Stimulated activated CD8-positive, alpha-beta memory T cell treated with anti-CD3 and anti-CD28 coated beads, Interleukin-15, amount 100 ng/mL, for 48 hours (primary cell): Measurements from ENCODE around the gene ITPR3.

ENCODE experiments used
- DNase-seq, 2 donors: peaks; one replicate each; pipeline ENCODE4 v3.0.0-alpha.2; 2020; ENCODE audit warnings: low read depth in 2 of 2

The ITPR3 gene

DNA sequence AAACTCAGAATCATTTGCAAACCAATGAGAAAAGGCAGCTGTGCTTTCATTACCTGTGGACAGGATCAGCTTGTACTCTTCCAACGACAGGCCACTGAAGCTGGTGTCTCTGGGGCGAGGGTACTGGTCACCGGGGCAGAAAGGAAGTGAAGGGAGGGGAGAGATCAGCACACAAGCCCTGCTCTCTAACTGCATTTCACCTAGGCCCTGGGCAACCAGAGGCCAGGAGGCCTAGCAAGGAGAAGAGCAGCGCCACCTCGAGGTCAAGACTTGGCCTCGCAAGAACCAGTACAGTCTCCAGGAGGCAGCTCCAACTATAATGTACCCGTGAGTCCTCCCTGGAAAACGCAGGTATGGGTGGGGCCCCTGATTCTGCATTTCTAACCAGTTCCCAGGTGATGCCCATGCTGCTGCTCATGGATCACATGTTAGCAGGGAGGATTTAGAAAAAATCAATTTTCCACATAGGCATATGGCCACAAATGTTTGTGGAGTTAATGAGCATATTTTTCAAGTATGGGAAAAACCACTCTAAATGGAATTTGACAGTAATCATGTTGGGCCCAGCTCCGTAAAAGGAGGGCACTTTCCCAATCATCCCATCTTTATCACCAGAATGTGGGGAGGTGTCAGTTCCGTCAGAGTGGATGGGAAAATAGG is 79.4 kb downstream of the ITPR3 start:
- peak; percentile 37 to 56 for DNase-seq

DNA sequence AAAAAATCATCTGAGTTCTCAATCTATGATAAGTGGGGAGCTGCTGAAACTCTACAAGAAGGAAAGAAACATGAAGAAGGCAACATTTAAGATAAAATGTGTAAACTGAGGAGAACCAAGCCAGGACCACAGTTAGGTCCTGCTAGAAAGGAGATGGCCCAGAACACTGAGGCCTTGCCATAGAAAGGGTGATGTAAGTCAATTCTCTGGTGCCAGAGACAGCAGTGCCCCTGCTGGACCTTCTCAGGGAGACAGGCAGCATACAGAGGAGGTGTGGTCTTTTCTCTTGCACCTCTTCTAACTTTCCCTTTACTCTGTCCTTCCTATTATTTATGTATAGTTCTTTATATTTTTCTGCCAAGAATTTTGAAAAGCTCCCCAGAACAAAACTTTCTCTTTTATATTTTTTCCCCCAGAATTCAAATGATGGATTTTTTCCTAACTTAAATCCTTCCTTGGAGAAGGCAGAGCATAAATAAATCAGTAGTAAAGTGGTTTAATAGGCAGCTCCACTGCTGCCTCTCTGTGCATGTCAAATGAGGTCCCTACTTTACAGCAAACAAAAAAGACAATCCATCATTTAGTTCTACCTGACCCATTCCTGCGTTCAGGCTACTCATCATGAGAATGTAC is 81.3 kb downstream of the ITPR3 start:
- no peak for DNase-seq

DNA sequence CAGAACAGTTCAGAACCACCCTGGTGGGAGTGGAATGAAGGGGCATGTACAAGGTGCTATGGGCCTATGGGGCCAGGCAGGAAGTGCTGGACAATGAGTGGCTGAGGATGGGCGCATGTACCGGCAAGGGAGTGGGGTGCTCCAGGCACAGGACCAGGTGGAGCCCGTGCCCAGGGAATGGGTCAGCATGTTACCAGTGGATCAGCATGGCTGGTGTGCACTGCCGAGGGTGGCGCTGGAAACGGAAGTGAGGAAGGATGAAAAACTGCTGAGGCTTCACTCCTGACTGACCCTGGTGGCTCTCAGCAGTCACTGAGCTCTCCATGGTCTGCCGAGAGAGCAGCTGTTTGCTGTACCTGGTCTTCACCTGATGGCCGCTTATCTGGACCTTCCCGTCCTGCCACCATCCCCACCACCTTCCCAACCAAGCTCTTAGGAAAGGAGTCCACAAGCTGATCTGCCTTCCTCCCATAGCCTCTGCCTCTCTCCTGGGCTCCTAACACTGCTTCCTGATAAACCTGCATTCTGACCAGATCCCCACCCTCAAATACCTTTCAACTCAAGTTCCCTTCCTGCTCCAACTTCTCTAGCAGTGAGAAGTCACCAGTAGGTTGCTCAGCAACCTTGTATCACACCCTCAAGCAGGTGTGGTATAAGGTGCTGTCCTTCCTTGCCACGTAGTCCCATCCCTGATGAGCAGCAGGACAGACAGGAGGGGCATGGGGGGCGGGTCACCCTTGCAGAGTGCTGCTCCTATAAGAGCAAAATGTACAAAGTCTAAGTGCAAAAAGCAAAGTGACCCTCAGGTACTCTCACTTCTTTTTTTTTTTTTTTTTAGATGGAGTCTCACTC is 83.3 kb downstream of the ITPR3 start:
- no peak for DNase-seq

DNA sequence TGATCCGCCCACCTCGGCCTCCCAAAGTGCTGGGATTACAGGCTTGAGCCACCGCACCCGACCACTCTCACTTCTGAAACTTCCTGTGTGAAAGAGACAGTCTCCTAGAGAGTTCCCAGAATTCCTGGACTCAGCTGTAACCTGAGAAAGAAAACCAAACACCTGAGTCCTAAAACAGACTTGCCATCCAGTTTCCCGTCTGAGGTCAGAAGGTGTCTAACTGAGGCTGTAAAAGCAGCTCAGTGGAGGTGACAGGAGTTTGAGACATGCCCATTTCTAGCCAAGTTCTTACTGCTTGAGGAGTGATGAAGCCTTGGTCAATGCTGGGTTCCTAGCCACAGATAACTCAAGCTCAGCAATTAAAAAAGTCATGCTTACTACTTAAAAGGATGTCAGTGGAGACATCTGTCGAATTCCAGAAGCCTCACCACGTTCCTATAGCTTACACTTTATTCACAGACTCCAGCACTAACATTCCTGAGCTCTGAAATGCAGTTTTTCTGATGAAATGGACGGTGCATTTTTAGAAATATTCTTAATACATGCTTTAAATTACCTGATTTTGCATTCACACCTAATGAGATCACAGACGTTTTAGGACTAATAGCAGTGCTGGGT is 84.3 kb downstream of the ITPR3 start:
- no peak for DNase-seq

DNA sequence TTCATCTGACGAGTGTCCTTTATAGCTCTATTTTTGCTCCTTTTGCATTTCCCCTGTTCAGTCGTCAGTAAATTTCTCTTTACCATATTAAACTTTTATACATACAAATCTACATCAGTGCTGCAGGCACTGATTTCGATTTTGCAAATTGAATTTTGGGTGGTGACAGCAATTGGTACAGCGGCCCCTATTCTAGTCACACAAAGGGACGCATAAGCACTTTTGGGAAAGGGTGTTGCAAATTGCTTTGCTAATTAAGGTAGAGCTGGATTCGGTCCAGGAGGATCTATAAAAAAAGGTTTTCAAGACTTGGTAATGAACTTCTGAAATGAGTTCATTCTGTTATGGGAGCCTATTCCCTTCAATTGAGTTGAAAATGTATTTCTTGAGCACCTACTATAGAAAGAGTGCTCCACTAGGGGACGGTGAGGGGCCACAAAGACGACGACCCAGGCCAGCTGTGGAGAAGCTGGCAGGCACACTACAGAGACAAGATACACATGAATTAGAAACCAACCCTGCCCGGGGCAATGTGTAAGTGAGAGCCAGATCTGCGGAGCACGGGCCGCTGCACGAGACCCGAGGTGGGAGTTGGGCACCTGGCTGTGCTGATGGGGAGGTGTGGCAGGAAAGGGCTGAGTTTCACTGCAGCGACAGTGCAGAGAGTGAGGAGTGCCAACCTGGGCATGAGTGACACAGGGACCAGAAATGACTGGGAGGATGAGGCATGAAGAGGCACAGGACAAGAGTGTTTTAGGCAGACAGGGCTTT is 85.0 kb downstream of the ITPR3 start:
- no peak for DNase-seq

DNA sequence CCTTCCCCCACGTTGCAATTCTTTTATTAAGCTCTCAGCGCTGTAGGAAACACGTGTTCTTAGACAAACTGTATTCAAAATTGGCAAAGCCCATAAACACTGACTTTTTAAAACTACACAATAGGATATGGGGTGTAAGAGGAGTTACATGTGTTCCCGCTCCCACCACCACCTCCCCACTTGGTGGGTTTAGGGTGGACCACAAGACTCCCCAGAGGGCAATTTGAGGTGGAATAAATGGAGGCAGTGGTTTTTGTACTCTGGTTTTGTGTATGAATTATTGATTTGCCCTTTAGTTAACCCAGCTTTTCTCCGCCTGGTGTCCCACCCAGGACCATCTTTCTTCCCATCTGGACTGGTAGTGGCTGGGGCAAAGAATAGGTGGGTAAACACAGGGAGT is 86.6 kb downstream of the ITPR3 start:
- no peak for DNase-seq

DNA sequence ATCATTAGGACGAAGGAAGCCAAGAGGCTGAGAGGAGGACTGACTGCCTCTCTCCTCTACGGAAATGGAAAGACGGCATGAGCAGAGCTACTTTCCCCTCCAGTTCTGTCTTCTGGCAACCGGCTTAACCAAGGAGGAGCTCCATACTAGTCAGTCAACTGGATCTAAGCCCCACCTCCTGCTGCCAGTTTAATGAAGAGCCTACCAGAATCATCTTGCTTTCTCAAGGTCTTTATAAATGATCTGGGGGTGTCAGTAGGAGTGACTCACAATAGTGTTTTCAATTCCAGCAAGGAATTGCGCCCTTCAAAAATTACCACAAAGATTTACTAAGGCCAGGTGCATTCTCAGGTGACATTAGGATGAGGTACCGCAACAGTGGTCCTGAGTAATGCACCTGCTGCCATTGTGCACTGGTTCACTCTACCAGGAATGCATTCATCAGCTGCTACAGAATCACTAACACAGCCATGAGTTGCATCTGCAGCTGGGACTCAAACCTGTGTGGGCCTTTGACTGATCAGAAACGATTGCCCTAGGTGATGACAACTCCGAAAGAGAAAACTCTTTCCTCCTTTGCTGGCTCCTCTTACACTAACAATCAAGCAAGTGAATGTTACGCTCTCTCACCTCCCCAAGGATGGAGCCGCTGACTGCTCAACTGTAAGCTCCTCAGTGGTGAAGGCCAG is 87.5 kb downstream of the ITPR3 start:
- DNase-seq, result no peak

DNA sequence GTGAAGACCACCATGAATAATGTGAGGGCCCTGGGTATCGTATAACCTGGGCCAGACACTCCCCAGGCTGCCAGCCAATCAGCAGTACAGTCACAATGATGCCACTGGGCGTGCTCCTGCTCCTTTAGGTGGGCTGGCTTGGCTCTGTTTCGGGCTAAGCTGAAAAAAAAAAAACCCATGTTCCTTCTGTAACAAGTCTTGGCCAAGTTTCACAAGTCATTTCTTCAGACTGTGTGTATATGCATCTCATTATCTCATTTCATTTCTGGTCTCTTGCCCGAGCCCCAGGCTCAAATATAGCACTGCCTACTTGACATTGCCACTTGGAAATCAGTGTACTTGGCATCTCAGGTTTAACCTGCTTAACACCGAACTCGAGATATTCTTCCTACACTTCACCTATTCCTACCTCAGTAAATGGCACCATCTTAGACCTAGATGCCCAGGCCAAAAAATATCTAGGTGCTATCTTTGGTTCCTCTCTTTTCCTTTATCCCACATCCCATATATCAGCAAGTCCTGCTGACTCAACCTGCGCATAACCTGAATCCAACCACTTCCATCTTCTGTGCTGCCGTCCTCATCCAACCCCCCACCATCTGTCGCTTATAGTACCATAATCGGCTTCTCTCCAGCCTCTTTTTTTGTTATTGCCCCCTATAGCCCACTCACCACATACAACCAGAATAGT is 88.6 kb downstream of the ITPR3 start:
- no peak for DNase-seq

DNA sequence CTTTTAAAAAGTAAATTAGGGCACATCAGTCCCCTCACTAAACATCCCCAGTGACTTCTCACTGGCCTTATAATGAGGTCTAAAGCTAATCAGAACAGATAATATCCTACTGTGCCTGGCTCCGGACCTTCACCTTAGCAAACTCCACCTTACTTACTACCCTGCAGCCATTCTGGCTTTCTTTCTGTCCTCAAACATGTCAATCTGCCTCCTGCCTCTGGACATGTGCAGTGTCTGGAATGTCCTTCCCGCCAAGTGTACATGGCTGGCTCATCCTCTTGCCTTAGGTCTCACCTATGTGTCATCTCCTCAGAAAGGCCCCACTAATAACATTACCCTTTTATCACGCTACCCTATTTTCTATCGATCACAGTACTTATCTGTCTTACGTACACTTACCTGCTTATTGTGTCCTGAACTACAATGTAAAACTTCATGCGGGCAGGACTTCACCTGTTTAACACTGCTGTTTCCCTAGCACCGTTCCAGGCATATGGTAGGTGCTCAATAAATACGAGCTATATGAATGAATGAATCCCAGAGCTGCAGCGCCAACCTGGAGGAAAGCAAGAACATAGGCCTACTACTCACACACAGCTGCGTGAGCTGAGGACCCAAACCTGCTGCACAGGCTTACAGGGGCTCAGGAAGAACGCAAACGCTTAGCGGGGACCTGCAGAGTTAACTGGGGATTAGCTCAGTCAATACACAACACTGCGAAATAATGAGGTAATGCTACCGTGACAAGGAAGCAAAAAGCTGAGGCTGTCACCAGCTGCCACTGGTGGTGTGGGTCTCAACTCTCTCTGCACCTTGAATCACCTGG is 89.4 kb downstream of the ITPR3 start:
- no peak for DNase-seq

DNA sequence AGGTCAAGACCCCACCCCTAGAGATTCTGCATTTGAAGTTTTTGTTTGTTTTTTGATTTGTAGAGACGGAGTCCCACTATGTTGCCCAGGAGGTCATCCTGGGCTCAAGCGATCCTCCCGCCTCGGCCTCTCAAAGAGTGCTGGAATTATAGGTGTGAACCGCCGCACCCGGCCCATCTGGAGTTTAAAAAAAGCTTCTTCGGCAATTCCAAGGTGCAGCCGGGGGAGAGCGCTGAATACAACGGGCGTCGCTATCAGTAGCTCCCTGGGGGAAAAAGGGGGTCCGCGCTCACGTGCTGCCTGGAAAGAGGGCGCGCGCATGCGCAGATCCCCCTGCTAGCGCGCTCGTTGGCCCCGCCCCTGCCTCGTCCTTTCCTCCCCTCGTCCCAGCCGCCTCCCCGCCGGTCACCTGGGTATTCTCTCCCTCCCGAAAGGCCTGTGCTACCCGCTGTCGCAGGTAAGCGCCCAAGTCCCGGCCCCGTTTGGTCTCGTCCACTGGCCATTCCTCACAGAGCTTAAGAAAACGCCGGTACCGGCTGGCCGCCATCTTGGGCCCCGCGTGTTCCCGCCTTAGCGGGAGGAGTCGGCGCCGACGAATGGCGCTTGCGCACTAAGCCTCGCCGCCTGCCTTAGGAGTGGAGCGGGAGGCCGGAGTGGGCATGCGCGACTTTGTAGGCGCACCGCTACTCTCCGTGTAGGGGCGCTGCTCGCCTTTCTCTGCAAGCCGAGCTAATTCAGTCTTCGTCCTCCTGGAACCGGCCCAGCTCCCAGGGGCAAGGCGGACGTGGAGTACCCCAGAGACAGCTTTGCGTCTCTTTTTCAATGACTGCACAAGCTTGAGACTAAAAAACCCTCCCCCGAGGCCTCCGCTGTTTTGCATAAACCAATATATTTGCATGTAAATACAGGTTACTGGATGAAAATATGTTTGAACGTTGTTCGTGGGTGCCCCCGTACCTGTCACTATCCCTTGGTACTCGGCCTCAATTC is 90.3 kb downstream of the ITPR3 start, which contains the start of gene UQCC2:
TSS of gene UQCC2 (minus strand) at position 561 of the 990 bp plus-strand sequence. CDS start at position 547, 14 bp downstream.
- DNase-seq, result peak; percentile 95

DNA sequence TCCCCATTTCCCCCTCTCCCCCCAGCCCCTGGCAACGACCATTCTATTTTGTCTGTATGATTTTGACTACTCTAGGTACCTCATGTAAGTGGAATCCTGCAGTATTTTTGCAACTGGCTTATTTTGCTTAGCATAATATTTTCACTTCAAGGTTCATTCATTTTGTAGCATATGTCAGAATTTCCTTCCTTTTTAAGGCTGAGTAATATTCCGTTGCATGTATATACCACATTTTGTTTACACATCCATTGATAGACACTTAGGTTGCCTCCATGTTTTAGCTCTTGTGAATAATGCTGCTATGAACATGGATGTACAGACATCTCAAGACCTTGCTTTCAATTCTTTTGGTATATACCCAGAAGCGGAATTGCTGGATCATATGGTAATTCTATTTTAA is 91.8 kb downstream of the ITPR3 start:
- DNase-seq, result no peak

DNA sequence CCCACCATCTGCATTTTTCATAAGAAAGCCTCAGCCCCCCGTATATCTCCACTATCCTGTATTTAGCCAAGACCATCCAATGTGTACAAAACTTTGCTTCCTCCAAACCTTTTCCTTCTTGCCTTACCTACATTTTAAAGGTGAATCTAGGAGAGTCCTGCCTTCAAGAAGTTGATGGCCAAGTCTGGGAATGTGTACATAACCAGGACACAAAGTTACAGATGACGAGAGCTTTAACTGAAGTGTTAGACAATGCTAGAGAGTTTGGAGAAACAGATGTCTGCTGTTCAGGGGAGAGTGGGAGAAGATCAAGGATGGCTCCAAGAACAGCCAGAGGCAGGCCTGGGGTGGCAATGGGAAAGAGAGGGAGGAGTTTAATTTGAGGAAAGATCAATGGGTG is 92.7 kb downstream of the ITPR3 start:
- no peak for DNase-seq

DNA sequence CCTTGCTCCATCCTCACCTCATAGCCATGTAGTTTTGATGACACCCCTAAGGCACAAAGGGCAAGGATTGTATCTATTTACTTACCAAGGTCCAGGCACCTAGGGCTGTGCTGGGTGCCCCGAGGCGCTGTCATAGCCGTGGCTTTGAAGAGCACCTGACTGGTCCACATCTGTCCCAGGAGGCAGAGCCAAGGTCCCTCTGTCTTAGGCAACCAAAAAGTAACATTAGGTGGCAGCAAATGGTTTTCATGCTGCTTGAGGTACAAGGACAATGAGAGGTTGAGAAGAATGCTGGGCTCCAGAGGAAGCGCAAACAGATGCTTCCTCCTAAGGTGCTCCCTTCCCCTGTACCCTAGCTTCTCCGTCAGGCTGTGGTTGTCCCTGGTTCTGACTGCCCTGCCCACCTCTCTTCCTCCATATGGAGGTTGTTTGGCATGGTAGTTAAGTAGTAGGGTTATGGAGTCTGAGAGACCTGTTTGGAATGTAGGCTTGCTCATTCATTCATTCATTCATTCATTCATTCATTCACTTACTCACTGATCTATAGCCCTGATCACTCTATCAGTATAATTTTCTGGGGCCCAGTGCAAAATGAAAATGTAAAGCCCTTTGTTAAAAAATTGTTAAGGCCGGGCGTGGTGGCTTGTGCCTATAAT is 93.4 kb downstream of the ITPR3 start:
- no peak for DNase-seq

DNA sequence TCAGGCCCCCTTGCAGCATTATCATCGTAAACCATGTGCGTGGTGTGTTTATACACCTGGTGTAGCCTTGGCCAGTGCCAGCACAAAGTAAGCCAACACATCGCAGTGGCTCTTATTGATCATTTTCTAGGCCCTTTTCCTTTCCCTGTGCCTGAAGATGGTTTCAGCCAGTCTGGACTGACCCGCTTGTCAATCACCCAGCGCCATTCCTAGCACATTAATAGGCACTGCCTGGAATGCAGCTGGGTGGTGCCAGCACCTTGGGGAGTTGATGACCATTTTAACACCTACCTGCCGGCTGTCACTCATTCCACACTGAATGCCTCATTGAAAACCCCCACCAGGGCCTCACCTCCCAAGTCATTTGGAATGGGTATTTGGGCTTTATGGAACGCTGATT is 95.3 kb downstream of the ITPR3 start:
- no peak for DNase-seq

DNA sequence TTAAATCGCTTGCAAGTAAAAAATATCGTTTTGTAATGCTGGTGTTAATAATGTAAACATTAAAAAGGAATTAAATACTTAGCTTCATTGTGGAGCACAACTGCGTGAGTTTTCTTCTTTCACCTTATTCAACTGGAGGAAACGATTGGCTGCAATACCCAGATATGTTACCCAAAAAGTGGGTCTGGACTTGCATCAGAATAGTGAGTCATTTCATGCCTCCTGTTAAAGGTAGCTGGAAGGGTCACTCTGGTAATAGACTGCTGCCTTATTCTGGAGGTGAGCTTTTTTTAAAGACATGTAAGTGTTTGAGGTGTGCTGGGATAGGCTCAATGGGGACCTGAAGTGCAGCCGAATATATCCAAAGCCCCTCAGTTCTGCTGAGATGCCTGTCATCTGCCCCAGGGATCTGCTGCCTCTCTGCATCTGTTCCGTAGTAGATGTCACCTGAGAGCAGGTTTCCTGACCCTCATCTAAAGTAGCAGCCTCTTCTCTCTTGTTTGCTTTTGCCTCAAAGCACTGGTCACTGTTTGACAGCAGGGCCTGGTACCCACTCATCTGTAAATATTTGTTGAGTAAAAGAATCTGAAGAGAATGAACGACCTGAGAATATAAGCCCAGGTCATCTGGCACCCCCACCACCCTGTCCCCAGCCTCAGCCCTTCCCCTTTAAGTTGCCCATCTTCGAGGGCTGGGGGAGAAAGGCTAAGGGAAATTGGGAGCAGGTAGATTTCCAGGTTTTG is 95.9 kb downstream of the ITPR3 start:
- DNase-seq, result no peak

DNA sequence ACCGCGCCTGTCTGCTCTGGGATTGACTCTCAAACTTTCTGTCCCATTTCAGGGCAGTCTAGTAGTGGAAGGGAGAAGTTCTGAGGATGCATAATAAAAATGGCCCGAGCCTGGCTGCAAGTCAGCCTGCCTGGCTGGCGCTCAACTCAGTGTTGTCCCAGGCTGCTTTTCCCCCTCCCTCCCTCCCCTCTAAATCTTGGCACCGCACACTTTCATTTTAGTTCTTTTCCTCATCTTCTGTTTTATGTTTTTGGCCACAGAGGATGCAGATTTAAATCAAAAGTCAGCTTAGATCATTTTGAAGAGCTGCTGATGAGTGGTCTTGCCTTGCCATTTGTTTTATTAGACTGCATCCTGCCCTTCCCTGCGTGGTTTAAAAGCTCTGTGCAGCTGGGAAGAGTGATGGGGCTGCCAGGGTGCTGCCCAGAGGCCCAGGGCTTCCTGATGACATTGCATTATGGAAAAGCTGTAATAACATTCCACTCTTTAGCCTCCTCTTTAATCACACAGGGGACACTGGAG is 96.9 kb downstream of the ITPR3 start:
- DNase-seq, result no peak

DNA sequence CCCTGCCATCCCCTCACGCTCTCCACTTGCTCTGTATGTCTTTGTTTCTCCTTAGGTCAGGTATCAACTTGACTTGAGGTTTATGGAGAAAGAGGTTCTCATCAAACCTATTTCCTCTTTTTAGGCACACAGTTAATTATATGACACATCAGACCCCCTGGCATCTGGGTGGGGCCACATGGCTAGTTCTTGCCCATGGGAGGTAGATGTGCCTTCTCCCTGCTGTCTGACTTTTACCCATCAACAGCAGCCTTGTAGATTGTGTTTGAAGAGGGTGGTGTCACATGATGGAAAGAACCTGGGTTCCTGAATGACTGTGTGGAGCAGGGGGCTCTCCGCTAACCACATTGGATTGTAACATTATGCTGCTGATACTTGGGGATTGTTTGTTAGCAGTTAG is 97.6 kb downstream of the ITPR3 start:
- no peak for DNase-seq
